ENCODE data around the gene GAS1.
A peak's percentile ranks its signal among the peaks of the same experiment; 100 is the strongest.

GAS1 gene

DNA sequence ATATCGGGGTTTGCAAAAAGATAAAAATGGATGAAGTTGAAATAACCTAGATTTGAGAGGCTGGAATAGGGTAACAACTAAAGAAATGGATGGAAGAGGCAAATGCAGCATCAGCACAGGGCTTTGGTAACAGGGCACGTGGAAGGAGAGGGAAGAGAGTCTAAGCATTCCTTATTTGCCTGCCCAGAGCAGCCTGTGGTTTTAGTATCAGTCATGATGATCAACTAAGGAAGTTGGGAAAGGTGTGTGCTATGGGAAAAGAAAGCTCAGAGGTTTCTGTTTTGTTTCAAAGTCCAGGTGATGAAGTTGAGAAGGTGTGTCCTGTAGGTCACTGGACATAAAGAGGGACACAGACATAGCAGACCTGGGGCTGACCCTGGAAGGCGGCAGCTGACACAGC lies 28.8 kb downstream of the GAS1 start:
- no peak for DNase-seq
- no peaks in the 10 kb centered on the region for H3K36me3 ChIP-seq (replicated peaks)
- H3K4me3 ChIP-seq (ENCODE audit: low read depth, low read length) = no peak overlapping the region
- in situ Hi-C loops (cut with HindIII; ENCODE audit: low pct_ligation_motif_present, low sequenced_read_pairs) = no loop called here
- no peaks in the 10 kb centered on the region for H3K27me3 ChIP-seq (replicated peaks)
- TF ChIP-seq, protein P1, sequence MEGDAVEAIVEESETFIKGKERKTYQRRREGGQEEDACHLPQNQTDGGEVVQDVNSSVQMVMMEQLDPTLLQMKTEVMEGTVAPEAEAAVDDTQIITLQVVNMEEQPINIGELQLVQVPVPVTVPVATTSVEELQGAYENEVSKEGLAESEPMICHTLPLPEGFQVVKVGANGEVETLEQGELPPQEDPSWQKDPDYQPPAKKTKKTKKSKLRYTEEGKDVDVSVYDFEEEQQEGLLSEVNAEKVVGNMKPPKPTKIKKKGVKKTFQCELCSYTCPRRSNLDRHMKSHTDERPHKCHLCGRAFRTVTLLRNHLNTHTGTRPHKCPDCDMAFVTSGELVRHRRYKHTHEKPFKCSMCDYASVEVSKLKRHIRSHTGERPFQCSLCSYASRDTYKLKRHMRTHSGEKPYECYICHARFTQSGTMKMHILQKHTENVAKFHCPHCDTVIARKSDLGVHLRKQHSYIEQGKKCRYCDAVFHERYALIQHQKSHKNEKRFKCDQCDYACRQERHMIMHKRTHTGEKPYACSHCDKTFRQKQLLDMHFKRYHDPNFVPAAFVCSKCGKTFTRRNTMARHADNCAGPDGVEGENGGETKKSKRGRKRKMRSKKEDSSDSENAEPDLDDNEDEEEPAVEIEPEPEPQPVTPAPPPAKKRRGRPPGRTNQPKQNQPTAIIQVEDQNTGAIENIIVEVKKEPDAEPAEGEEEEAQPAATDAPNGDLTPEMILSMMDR (IDR thresholded peaks at IDR 0.05; ENCODE audit: low read depth, low read length, missing control alignments) = no peak
- no peak overlapping the region for H3K27ac ChIP-seq

DNA sequence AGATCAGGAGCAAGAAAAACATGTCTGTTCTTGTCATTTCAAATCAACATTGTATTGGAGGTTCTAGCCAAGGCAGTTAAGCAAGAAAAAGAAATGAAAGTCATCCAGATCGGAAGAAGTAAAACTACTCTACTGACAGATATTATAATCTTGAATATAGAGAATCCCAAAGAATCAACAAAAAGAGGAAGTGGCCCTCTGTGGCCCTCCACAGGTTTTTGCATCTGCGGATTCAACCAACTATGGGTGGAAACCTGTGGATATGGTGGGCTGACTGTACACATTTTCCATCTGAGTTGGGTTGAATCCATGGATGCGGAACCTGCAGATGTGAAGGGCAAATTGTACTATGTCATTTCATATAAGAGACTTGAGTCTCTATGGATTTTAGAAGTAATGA lies 35.1 kb downstream of the GAS1 start:
- no peak overlapping the region for H3K4me3 ChIP-seq (ENCODE audit: low read depth, low read length)
- in situ Hi-C loops (cut with HindIII; ENCODE audit: low pct_ligation_motif_present, low sequenced_read_pairs) = no loop called here
- DNase-seq = no peak
- H3K27ac ChIP-seq = no peak overlapping the region
- no peaks in the 10 kb centered on the region for H3K27me3 ChIP-seq (replicated peaks)
- TF ChIP-seq, protein P1 (IDR thresholded peaks at IDR 0.05; ENCODE audit: low read depth, low read length, missing control alignments) = no peak
- no peaks in the 10 kb centered on the region for H3K36me3 ChIP-seq (replicated peaks)

DNA sequence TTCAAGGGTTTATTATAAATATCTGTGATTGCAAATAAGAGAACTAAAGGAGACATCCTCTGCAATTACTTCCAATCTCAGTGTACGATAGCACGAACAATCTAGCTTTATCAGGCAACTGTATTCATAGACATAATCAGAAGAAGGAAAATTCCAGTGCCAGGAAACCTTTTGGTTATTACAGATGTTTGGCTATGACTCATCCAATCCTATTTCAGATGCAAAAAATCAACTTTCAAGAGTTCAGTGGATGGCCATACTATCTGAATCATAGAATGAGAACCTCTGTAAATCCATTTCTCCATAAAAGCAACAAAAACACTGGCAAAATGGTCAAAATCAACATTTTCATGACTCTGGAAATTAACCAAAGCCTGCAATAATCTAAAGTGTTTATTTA lies 37.9 kb downstream of the GAS1 start:
- H3K36me3 ChIP-seq (replicated peaks) = no peaks in the 10 kb centered on the region
- TF ChIP-seq, protein P1 (IDR thresholded peaks at IDR 0.05; ENCODE audit: low read depth, low read length, missing control alignments) = no peak
- in situ Hi-C loops (cut with HindIII; ENCODE audit: low pct_ligation_motif_present, low sequenced_read_pairs) = no loop called here
- no peak overlapping the region for H3K27ac ChIP-seq
- no peaks in the 10 kb centered on the region for H3K27me3 ChIP-seq (replicated peaks)
- no peak overlapping the region for H3K4me3 ChIP-seq (ENCODE audit: low read depth, low read length)
- DNase-seq = peak; percentile 9

DNA sequence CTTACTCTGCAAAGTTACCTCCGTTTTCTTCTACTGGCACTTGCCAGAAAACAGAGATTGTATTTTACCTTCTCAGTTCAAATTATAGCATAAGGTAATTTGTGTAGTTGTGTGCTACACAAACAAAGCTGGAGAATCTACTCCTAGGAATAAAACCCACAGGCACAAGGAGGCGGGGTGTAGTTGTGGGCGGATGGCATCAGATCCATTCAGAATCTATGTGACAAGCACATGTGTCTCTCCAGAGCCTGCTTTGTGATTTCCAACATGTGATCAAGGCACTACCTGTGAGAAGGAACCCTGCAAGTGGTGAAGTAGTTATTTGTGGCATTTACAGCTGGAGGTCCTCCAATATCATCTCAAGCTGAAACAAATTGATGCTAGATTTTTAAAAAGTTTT lies 39.0 kb downstream of the GAS1 start:
- Histone ChIP-seq H3K27ac (no peak overlapping the region), H3K27me3 (replicated peaks) (no peaks in the 10 kb centered on the region), H3K4me3 (ENCODE audit: low read depth, low read length) (no peak overlapping the region), H3K36me3 (replicated peaks) (no peaks in the 10 kb centered on the region)
- TF ChIP-seq, protein P1 (IDR thresholded peaks at IDR 0.05; ENCODE audit: low read depth, low read length, missing control alignments) = no peak
- in situ Hi-C loops (cut with HindIII; ENCODE audit: low pct_ligation_motif_present, low sequenced_read_pairs) = no loop called here
- DNase-seq = no peak

DNA sequence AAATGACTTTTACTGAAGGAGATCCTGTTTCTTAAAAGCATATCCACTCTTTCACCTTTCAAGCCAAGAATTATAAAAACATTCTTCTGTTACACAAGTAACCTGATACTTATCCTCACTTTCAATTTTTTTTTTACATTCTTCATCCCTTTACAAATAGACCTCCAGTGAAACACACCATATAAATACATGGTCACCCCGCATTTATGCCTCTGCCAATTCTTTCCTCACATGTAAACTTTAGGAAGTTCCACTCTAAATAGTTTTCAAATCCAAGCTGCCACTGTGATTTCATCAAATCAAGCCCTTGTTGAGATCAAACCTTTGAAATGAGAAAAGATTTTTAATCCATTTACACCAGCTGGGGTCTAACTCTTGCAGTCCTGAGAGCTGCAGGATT lies 40.0 kb downstream of the GAS1 start:
- Histone ChIP-seq H3K27ac (no peak overlapping the region), H3K36me3 (replicated peaks) (no peaks in the 10 kb centered on the region), H3K4me3 (ENCODE audit: low read depth, low read length) (no peak overlapping the region), H3K27me3 (replicated peaks) (peaks cover 3% of the 10 kb centered on the region)
- TF ChIP-seq, protein P1 (IDR thresholded peaks at IDR 0.05; ENCODE audit: low read depth, low read length, missing control alignments) = no peak
- in situ Hi-C loops (cut with HindIII; ENCODE audit: low pct_ligation_motif_present, low sequenced_read_pairs) = no loop called here
- no peak for DNase-seq

DNA sequence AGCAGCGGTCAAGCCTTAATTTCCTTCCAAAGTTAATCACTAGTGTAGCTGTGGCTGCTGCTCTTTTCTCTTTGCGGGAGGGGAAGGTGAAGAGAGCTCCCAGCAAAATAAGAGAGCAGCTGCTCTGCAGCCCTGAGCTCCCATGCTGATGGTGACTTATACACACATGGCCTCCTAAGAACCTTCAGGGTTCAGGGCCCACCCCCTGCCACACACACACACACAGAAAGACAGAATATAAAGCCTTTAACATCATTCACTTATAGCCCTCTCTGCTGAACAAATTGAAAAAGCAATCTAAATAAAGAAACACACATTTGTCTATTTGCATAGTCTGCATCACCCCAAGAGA lies 43.6 kb downstream of the GAS1 start:
- Histone ChIP-seq H3K27ac (no peak overlapping the region), H3K36me3 (replicated peaks) (no peaks in the 10 kb centered on the region), H3K27me3 (replicated peaks) (peaks cover 5% of the 10 kb centered on the region), H3K4me3 (ENCODE audit: low read depth, low read length) (no peak overlapping the region)
- no peak for DNase-seq
- TF ChIP-seq, protein P1 (IDR thresholded peaks at IDR 0.05; ENCODE audit: low read depth, low read length, missing control alignments) = no peak
- in situ Hi-C loops (cut with HindIII; ENCODE audit: low pct_ligation_motif_present, low sequenced_read_pairs) = no loop called here

Data from brain microvascular endothelial cell (primary cell).